AG04450 (cell line): ENCODE data around the gene EPC1. TPM values are rescaled to one million over a fixed set of nuclear protein-coding genes. Genes with fewer than 3 reads are reported as not detected.

ENCODE experiments used
- CTCF ChIA-PET: fragments of 300-600, 350-600 bp; formaldehyde crosslinking; extraction: SDS; loops from one replicate; lab custom pipeline; 2022; ENCODE audit warnings: antibody characterized with exemption, inconsistent platforms; lab: Charles Lee
- POLR2A ChIA-PET: fragments of 350-600 bp; formaldehyde crosslinking; extraction: SDS; loops from one replicate; lab custom pipeline; 2021; ENCODE audit warnings: antibody characterized with exemption, inconsistent platforms; lab: Yijun Ruan, JAX
- DNase-seq: peaks from one replicate; pipeline ENCODE4 v3.0.0-alpha.2; 2011; ENCODE audit warnings: low read depth, low spot score
- H3K27ac ChIP-seq: one replicate; pipeline ENCODE4 v1.5.1; 2012; ENCODE audit warnings: low read depth, low read length, control low read depth
- H3K27me3 ChIP-seq: one replicate; pipeline ENCODE4 v1.6.0; 2012; ENCODE audit warnings: low read length; ENCODE audit not compliant: control insufficient read depth, insufficient read depth
- H3K4me3 ChIP-seq: 2 replicates; pipeline ENCODE4 v1.5.1; 2011; ENCODE audit warnings: mild to moderate bottlenecking, low read depth, low read length, control low read depth
- H3K9me3 ChIP-seq: 2 replicates; pipeline ENCODE4 v1.5.1; 2012; ENCODE audit warnings: low read length; ENCODE audit not compliant: control insufficient read depth, insufficient read depth
- CTCF ChIP-seq: IDR thresholded peaks from 2 replicates; pipeline ENCODE4 v1.5.1; 2011; ENCODE audit warnings: low read depth, low read length, control low read depth, inconsistent platforms
- polyA plus RNA-seq: library from polyadenylated mRNA; depleted of rRNA; stranded (reverse); fragments of >200 nt; gene quantifications from 2 replicates; pipeline ENCODE4 v1.2.3, GENCODE V29; 2011

The EPC1 gene
- polyA plus RNA-seq, 1 experiment: 34.1 TPM

GRCh38 chr10:32327364-32327691 lies 19.6 kb downstream of the EPC1 start:
- no peak for TF ChIP-seq CTCF

GRCh38 chr10:32326680-32327363 lies 20.1 kb downstream of the EPC1 start:
- DNase-seq: no peak
- CTCF ChIA-PET: no interaction called here
- POLR2A ChIA-PET: no interaction called here

More at GRCh38 chr10:32327364-32327691, 19.6 kb downstream of the EPC1 start:
- Histone ChIP-seq H3K9me3 (no peaks in the 10 kb centered on the region), H3K27ac (no peak overlapping the region), H3K27me3 (no peaks in the 10 kb centered on the region), H3K4me3 (no peak overlapping the region)
- POLR2A ChIA-PET: no interaction called here
- CTCF ChIA-PET: no interaction called here
- no peak for DNase-seq

GRCh38 chr10:32326119-32326518 lies 20.8 kb downstream of the EPC1 start:
- no peak for DNase-seq
- Histone ChIP-seq H3K27ac (no peak overlapping the region), H3K9me3 (no peaks in the 10 kb centered on the region), H3K4me3 (no peak overlapping the region), H3K27me3 (no peaks in the 10 kb centered on the region)
- TF ChIP-seq CTCF: no peak
- ChIA-PET CTCF (no interaction called here), POLR2A (no interaction called here)

More at GRCh38 chr10:32326680-32327363, 20.1 kb downstream of the EPC1 start:
- H3K9me3 ChIP-seq: no peaks in the 10 kb centered on the region
- H3K27ac ChIP-seq: no peak overlapping the region
- no peak overlapping the region for H3K4me3 ChIP-seq
- TF ChIP-seq CTCF: no peak
- H3K27me3 ChIP-seq: no peaks in the 10 kb centered on the region

- ChIA-PET POLR2A (no interaction called here), CTCF (no interaction called here)
- Histone ChIP-seq H3K4me3 (no peak overlapping the region), H3K9me3 (no peaks in the 10 kb centered on the region), H3K27me3 (no peaks in the 10 kb centered on the region), H3K27ac (no peak overlapping the region)
- no peak for DNase-seq
- TF ChIP-seq CTCF: no peak
Measured at GRCh38 chr10:32323051-32323450, 23.9 kb downstream of the EPC1 start.

GRCh38 chr10:32321016-32321631 lies 25.8 kb downstream of the EPC1 start:
- H3K27me3 ChIP-seq: no peaks in the 10 kb centered on the region
- no peaks in the 10 kb centered on the region for H3K9me3 ChIP-seq
- no peak overlapping the region for H3K27ac ChIP-seq
- no peak for TF ChIP-seq CTCF
- no peak overlapping the region for H3K4me3 ChIP-seq
- CTCF ChIA-PET: no interaction called here
- DNase-seq: no peak
- POLR2A ChIA-PET: no interaction called here
